Measurements from ENCODE around the gene NOM1. TPM values are rescaled to one million over a fixed set of nuclear protein-coding genes. Genes with fewer than 3 reads are reported as not detected.
"Not testable (repeated sequence)": the region's sequence is repeated elsewhere in the genome, so short reads cannot be mapped to it uniquely, and the experiment has no call there.

The NOM1 gene
- total RNA-seq, 2 experiments from 2014 or later = 31.9 to 35.0 TPM

- Mint-ChIP-seq H3K36me3 (peaks cover 9% of the 10 kb centered on the region), H3K27me3 (peaks cover 41% of the 10 kb centered on the region), H3K9me3 (ENCODE audit: low read depth) (no peaks in the 10 kb centered on the region), H3K4me3 (peak overlapping the region; percentile 9), H3K27ac (no peak overlapping the region), H3K4me1 (peaks cover 34% of the 10 kb centered on the region)
- no peak for DNase-seq
- CTCF ChIA-PET = interaction anchor here (0.8 to 1.5 kb wide), 3 partner anchors 22 to 328 kb away, joined by 3 to 4 read pairs (median 3); partner anchors contain the start of gene LMBR1
- ATAC-seq = no peak
These were observed 2.2 kb upstream of the NOM1 start for GRCh38 chr7:156947120-156947843.

GRCh38 chr7:156948361-156948760 is 1.2 kb upstream of the NOM1 start:
- H3K36me3 Mint-ChIP-seq = peaks cover 16% of the 10 kb centered on the region
- CTCF ChIA-PET = interaction anchor here (0.6 to 4.4 kb wide), 10 partner anchors 10 to 440 kb away, joined by 3 to 49 read pairs (median 4); partner anchors contain the start of gene LMBR1
- H3K9me3 Mint-ChIP-seq (ENCODE audit: low read depth) = no peaks in the 10 kb centered on the region
- peaks cover 33% of the 10 kb centered on the region for H3K27me3 Mint-ChIP-seq
- H3K4me3 Mint-ChIP-seq = peak overlapping the region; percentile 93
- no peak for ATAC-seq
- H3K27ac Mint-ChIP-seq = no peak overlapping the region
- H3K4me1 Mint-ChIP-seq = peaks cover 34% of the 10 kb centered on the region
- no peak for DNase-seq

DNA sequence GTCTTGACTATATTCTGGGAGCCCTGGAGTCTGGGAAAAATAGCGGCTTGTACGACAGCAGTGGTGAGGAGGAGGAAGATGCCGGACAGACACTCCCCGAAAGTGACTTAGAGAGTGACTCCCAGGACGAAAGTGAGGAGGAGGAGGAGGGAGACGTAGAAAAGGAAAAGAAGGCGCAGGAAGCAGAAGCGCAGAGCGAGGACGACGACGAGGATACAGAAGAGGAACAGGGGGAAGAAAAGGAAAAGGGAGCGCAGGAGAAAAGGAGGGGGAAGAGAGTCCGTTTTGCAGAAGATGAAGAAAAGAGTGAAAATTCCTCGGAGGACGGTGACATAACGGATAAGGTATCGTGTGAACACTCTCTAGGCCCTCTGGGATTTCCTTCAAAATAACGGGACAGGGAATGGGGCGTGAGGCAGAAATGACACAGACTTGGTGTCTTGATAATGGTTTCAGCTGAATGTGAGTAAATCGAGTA is 908 bp downstream of the NOM1 start:
- H3K27ac Mint-ChIP-seq = peak overlapping the region; percentile 77
- H3K36me3 Mint-ChIP-seq = peaks cover 34% of the 10 kb centered on the region
- H3K9me3 Mint-ChIP-seq (ENCODE audit: low read depth) = no peaks in the 10 kb centered on the region
- H3K4me3 Mint-ChIP-seq = peak overlapping the region; percentile 93
- ATAC-seq (no peak), DNase-seq (no peak)
- peaks cover 45% of the 10 kb centered on the region for H3K4me1 Mint-ChIP-seq
- CTCF ChIA-PET = interaction anchor here (0.6 to 4.4 kb wide), 13 partner anchors 15 to 323 kb away, joined by 3 to 49 read pairs (median 4); partner anchors contain the start of gene LMBR1
- peaks cover 13% of the 10 kb centered on the region for H3K27me3 Mint-ChIP-seq

DNA sequence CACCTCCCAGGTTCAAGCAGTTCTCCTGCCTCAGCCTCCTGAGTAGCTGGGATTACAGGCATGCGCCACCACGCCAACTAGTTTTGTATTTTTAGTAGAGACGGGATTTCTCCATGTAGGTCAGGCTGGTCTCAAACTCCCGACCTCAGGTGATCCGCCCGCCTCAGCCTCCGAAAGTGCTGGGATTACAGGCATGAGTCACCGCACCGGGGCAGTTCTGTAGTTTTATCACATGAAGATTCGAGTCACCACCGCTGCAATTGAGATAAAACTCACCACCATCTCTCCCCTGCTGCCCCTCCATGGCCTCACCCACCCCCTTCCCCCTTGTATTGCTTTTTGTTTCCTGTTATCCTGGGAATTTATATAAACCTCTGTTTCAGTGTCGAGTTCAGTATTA is 3.7 kb downstream of the NOM1 start:
- CTCF ChIA-PET; H3K4me3 Mint-ChIP-seq; DNase-seq; H3K27me3 Mint-ChIP-seq; ATAC-seq; H3K27ac Mint-ChIP-seq; H3K9me3 Mint-ChIP-seq (ENCODE audit: low read depth): not testable (repeated sequence)
- Mint-ChIP-seq H3K4me1 (peaks cover 43% of the 10 kb centered on the region), H3K36me3 (peaks cover 48% of the 10 kb centered on the region)

DNA sequence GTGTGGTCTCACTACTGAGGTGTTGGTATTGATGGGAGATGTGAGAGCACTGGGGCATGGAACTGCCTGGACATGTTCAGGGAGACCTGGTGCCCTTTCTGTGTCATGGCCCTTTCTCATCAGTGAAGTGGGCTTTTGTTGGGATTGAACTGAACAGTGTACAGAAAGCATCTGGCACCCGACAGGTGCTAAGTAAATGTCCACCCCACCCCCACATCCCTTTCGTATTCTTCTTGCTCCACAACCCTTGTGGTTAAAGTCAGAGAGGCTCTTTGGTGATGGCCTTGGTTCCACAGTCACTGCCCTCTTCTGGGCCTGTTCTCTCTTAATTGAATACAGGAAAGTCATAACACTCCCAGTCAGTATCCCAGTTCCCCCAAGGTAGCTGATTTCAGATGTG is 5.4 kb downstream of the NOM1 start:
- CTCF ChIA-PET = no interaction called here
- H3K4me3 Mint-ChIP-seq = no peak overlapping the region

DNA sequence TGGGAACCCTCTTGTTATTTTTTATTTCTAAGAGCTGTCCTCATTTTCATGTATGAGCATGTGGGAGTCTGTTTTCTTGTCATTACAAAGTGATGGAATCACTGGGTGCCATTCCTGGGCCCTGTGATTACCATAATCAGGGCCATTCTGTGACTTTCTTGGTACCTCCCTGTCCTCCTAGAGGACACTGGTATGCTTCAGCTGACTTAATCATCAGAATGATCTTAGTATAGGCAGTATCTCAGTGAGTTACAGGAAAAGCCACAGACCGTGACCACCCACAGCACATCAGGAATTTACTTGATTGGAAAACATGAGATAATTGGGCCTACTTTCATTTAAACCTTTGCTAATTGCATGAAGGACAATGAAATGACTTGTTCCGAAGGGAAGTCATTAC is 7.2 kb downstream of the NOM1 start:
- Mint-ChIP-seq H3K4me1 (peaks cover 28% of the 10 kb centered on the region), H3K27ac (no peak overlapping the region), H3K36me3 (peaks cover 71% of the 10 kb centered on the region), H3K27me3 (no peaks in the 10 kb centered on the region), H3K4me3 (no peak overlapping the region), H3K9me3 (ENCODE audit: low read depth) (no peaks in the 10 kb centered on the region)
- DNase-seq (no peak), ATAC-seq (no peak)
- CTCF ChIA-PET = no interaction called here

More for the DNA sequence above, 5.4 kb downstream of the NOM1 start:
- ATAC-seq (no peak), DNase-seq (no peak)
- Mint-ChIP-seq H3K36me3 (peaks cover 60% of the 10 kb centered on the region), H3K4me1 (peaks cover 43% of the 10 kb centered on the region), H3K27me3 (no peaks in the 10 kb centered on the region), H3K27ac (no peak overlapping the region), H3K9me3 (ENCODE audit: low read depth) (no peaks in the 10 kb centered on the region)

- ATAC-seq = no peak
- no peak for DNase-seq
- Mint-ChIP-seq H3K36me3 (peaks cover 55% of the 10 kb centered on the region), H3K27me3 (no peaks in the 10 kb centered on the region), H3K27ac (no peak overlapping the region), H3K4me1 (no peaks in the 10 kb centered on the region), H3K4me3 (no peak overlapping the region), H3K9me3 (ENCODE audit: low read depth) (no peaks in the 10 kb centered on the region)
- CTCF ChIA-PET = no interaction called here
These were observed 12.6 kb downstream of the NOM1 start for GRCh38 chr7:156962145-156962544.

DNA sequence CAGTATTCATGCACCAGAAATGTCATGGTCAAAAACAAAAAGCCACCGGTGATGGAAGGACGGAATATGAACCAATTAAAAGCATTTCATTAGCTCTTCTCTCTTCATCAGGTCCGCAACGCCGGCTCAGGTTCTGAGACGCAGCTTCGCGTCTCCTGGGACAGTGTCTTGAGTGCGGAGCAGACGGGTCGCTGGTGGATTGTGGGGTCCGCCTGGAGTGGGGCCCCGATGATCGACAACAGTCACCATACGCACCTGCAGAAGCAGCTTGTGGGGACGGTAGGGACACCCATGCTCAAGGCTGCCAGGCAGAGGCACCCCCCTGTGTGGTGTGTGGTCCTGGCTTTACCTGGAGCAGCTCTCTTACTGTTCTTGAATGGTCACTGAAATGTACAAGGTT is 13.4 kb downstream of the NOM1 start:
- CTCF ChIA-PET = no interaction called here
- Mint-ChIP-seq H3K9me3 (ENCODE audit: low read depth) (no peaks in the 10 kb centered on the region), H3K36me3 (peaks cover 53% of the 10 kb centered on the region)

GRCh38 chr7:156963472-156963871 is 14.0 kb downstream of the NOM1 start:
- H3K36me3 Mint-ChIP-seq = peaks cover 51% of the 10 kb centered on the region

More for the DNA sequence above, 13.4 kb downstream of the NOM1 start:
- ATAC-seq = no peak
- Mint-ChIP-seq H3K27me3 (no peaks in the 10 kb centered on the region), H3K27ac (no peak overlapping the region), H3K4me3 (no peak overlapping the region), H3K4me1 (no peaks in the 10 kb centered on the region)
- DNase-seq = no peak

DNA sequence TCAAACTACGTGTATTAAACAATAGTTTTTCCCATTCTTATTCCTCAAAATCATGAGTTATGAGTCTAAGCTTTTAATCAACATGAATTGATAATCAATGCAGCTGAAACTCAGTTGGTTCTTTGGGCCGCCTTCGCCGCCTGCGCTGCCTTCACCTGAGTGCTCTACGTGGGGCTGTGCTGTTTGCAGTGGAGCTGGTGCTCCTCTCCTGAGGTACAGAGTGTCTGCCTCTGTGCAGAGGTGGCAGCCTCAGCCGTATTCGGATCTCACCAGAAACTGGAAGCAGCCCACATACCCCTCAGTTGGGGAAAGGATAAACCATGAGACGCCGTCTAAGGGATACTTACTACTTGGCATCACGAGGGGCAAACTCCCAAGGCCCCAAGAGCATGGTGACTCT is 15.5 kb downstream of the NOM1 start:
- CTCF ChIA-PET = interaction anchor here (2.1 kb wide), 1 partner anchor 16 kb away, joined by 8 read pairs; the partner anchor contains the start of gene NOM1
- H3K9me3 Mint-ChIP-seq (ENCODE audit: low read depth) = no peaks in the 10 kb centered on the region
- no peak overlapping the region for H3K4me3 Mint-ChIP-seq
- no peaks in the 10 kb centered on the region for H3K27me3 Mint-ChIP-seq
- H3K36me3 Mint-ChIP-seq = peaks cover 43% of the 10 kb centered on the region
- H3K27ac Mint-ChIP-seq = no peak overlapping the region
- no peak for ATAC-seq
- H3K4me1 Mint-ChIP-seq = no peaks in the 10 kb centered on the region
- no peak for DNase-seq

More at GRCh38 chr7:156963472-156963871, 14.0 kb downstream of the NOM1 start:
- Mint-ChIP-seq H3K27ac (no peak overlapping the region), H3K4me3 (no peak overlapping the region), H3K4me1 (no peaks in the 10 kb centered on the region), H3K9me3 (ENCODE audit: low read depth) (no peaks in the 10 kb centered on the region), H3K27me3 (no peaks in the 10 kb centered on the region)
- CTCF ChIA-PET = no interaction called here
- DNase-seq (no peak), ATAC-seq (no peak)

GRCh38 chr7:156966387-156966786 is 16.9 kb downstream of the NOM1 start:
- CTCF ChIA-PET = interaction anchor here (0.8 kb wide), 1 partner anchor 1622 kb away, joined by 3 read pairs; no protein-coding TSS in a partner anchor
- no peaks in the 10 kb centered on the region for H3K4me1 Mint-ChIP-seq
- no peaks in the 10 kb centered on the region for H3K27me3 Mint-ChIP-seq
- DNase-seq (no peak), ATAC-seq (no peak)
- H3K9me3 Mint-ChIP-seq (ENCODE audit: low read depth) = no peaks in the 10 kb centered on the region
- H3K36me3 Mint-ChIP-seq = peaks cover 35% of the 10 kb centered on the region
- no peak overlapping the region for H3K27ac Mint-ChIP-seq
- H3K4me3 Mint-ChIP-seq = no peak overlapping the region

DNA sequence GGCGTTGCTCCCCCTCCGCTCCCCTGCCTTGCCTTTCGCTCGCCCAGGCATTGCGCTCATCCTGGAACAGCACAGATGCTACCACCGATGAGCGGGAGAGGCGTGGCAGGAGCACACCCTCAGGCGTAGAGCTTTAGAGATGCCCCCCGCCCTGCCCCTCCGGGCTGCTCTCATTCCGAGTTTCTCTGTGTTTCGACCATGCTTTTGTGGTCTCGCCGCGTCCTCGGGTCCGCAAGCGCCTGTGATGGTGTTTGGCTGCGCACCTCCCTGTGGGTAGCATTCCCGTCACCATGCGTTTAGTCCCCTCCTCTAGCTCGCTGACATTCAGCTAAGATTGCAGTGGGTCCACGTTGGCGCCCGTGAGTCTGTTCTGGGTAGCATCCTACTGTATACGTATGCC is 18.7 kb downstream of the NOM1 start:
- CTCF ChIA-PET = interaction anchor here (1.4 to 1.8 kb wide), 2 partner anchors 19 to 305 kb away, joined by 4 to 6 read pairs; partner anchors contain the start of gene NOM1
- no peaks in the 10 kb centered on the region for H3K9me3 Mint-ChIP-seq (ENCODE audit: low read depth)

GRCh38 chr7:156969972-156970420 is 20.5 kb downstream of the NOM1 start:
- Mint-ChIP-seq H3K36me3 (peaks cover 12% of the 10 kb centered on the region), H3K9me3 (ENCODE audit: low read depth) (no peaks in the 10 kb centered on the region), H3K4me3 (no peak overlapping the region), H3K27me3 (no peaks in the 10 kb centered on the region), H3K27ac (no peak overlapping the region), H3K4me1 (no peaks in the 10 kb centered on the region)
- DNase-seq (no peak), ATAC-seq (peak; percentile 30)
- CTCF ChIA-PET = interaction anchor here (0.7 to 2.2 kb wide), 6 partner anchors 20 to 304 kb away, joined by 3 to 15 read pairs (median 3); partner anchors contain the start of gene NOM1

More for the DNA sequence above, 18.7 kb downstream of the NOM1 start:
- no peak overlapping the region for H3K27ac Mint-ChIP-seq
- peaks cover 19% of the 10 kb centered on the region for H3K36me3 Mint-ChIP-seq
- no peak for ATAC-seq
- DNase-seq = no peak
- no peaks in the 10 kb centered on the region for H3K27me3 Mint-ChIP-seq
- H3K4me1 Mint-ChIP-seq = no peaks in the 10 kb centered on the region
- no peak overlapping the region for H3K4me3 Mint-ChIP-seq

- CTCF ChIA-PET = interaction anchor here (0.7 kb wide), 1 partner anchor 548 kb away, joined by 3 read pairs; no protein-coding TSS in a partner anchor
- Mint-ChIP-seq H3K36me3 (peaks cover 7% of the 10 kb centered on the region), H3K4me3 (no peak overlapping the region), H3K9me3 (ENCODE audit: low read depth) (no peaks in the 10 kb centered on the region), H3K4me1 (no peaks in the 10 kb centered on the region), H3K27ac (no peak overlapping the region), H3K27me3 (no peaks in the 10 kb centered on the region)
- DNase-seq (no peak), ATAC-seq (no peak)
These were observed 26.1 kb downstream of the NOM1 start for GRCh38 chr7:156975620-156976019.
